OCI-LY3 (cell line): ENCODE data around the gene NPEPL1.

Source experiments
- H2AFZ ChIP-seq: fragments of 200-600, 300-600 bp; shearing (Covaris generic); 2 replicates; pipeline ENCODE4 v1.6.0; 2014; ENCODE audit warnings: antibody characterized with exemption, low read depth, low read length
- H3K27ac ChIP-seq: fragments of 200-600, 300-600 bp; sonication (generic); 2 replicates; pipeline ENCODE4 v1.5.1; 2014; ENCODE audit warnings: mild to moderate bottlenecking, low read length, moderate library complexity, mixed read lengths
- H3K27me3 ChIP-seq: fragments of 200-600, 300-600 bp; sonication (generic); 2 replicates; pipeline ENCODE4 v1.6.1; 2014; ENCODE audit warnings: low read depth, low read length, mixed read lengths
- H3K36me3 ChIP-seq: fragments of 200-600, 300-600 bp; sonication (generic); replicated peaks from 2 replicates; pipeline ENCODE3; 2014; ENCODE audit warnings: low read depth, low read length, mixed read lengths
- H3K4me1 ChIP-seq: fragments of 300-600, 200-600 bp; sonication (generic); 2 replicates; pipeline ENCODE4 v1.6.1; 2014; ENCODE audit warnings: low read length, mixed read lengths
- H3K4me2 ChIP-seq: fragments of 200-600, 300-600 bp; sonication (generic); 2 replicates; pipeline ENCODE4 v1.6.1; 2014; ENCODE audit warnings: low read length, mixed read lengths
- H3K4me3 ChIP-seq: fragments of 300-600, 200-600 bp; sonication (generic); 2 replicates; pipeline ENCODE4 v1.5.1; 2014; ENCODE audit warnings: antibody characterized with exemption, mild to moderate bottlenecking, low read length, moderate library complexity
- H3K79me2 ChIP-seq: fragments of 300-600, 200-600 bp; shearing (Covaris generic); 2 replicates; pipeline ENCODE4 v1.6.1; 2014; ENCODE audit warnings: mild to moderate bottlenecking, low read length, mixed read lengths
- H3K9ac ChIP-seq: fragments of 300-600, 200-600 bp; shearing (Covaris generic); 2 replicates; pipeline ENCODE4 v1.6.0; 2014; ENCODE audit warnings: mild to moderate bottlenecking, low read length, moderate library complexity
- H3K9me3 ChIP-seq: fragments of 200-600, 300-600 bp; shearing (Covaris generic); 2 replicates; pipeline ENCODE4 v1.6.1; 2014; ENCODE audit warnings: low read length, mixed read lengths; ENCODE audit not compliant: insufficient read depth
- H4K20me1 ChIP-seq: fragments of 200-600, 300-600 bp; sonication (generic); 2 replicates; pipeline ENCODE4 v1.6.1; 2016; ENCODE audit warnings: low read length, mixed read lengths; ENCODE audit not compliant: insufficient read depth
- CTCF ChIP-seq: fragments of 200-600, 300-600 bp; sonication (generic); IDR thresholded peaks from 2 replicates; pipeline ENCODE4 v1.5.1; 2014; ENCODE audit warnings: antibody characterized with exemption, low read length, low read depth
- EZH2phosphoT487 ChIP-seq: fragments of 200-600 bp; shearing (Covaris generic); IDR thresholded peaks from 2 replicates; pipeline ENCODE4 v1.6.1; 2018; ENCODE audit warnings: antibody characterized with exemption, mixed run types, low read depth

The NPEPL1 gene

GRCh38 chr20:58702859-58703648 lies 10.5 kb downstream of the NPEPL1 start:
- no peak overlapping the region for H3K4me3 ChIP-seq
- TF ChIP-seq CTCF (peak; percentile 57), EZH2phosphoT487 (no peak)
- H2AFZ ChIP-seq = no peak overlapping the region
- no peaks in the 10 kb centered on the region for H4K20me1 ChIP-seq
- H3K4me1 ChIP-seq = no peaks in the 10 kb centered on the region
- no peak overlapping the region for H3K27ac ChIP-seq
- H3K36me3 ChIP-seq = peaks cover 28% of the 10 kb centered on the region
- no peaks in the 10 kb centered on the region for H3K27me3 ChIP-seq
- H3K79me2 ChIP-seq = no peaks in the 10 kb centered on the region
- H3K4me2 ChIP-seq = no peak overlapping the region
- H3K9ac ChIP-seq = no peak overlapping the region
- H3K9me3 ChIP-seq = no peaks in the 10 kb centered on the region

- no peak overlapping the region for H3K9ac ChIP-seq
- H3K4me3 ChIP-seq = no peak overlapping the region
- no peaks in the 10 kb centered on the region for H4K20me1 ChIP-seq
- H2AFZ ChIP-seq = no peak overlapping the region
- H3K27me3 ChIP-seq = no peaks in the 10 kb centered on the region
- H3K4me2 ChIP-seq = no peak overlapping the region
- H3K79me2 ChIP-seq = no peaks in the 10 kb centered on the region
- no peaks in the 10 kb centered on the region for H3K4me1 ChIP-seq
- no peak overlapping the region for H3K27ac ChIP-seq
- H3K9me3 ChIP-seq = no peaks in the 10 kb centered on the region
- H3K36me3 ChIP-seq = peaks cover 28% of the 10 kb centered on the region
- no peak for TF ChIP-seq EZH2phosphoT487
- TF ChIP-seq CTCF = no peak
These were observed 11.3 kb downstream of the NPEPL1 start for GRCh38 chr20:58703765-58704371.

GRCh38 chr20:58705208-58705926 lies 12.8 kb downstream of the NPEPL1 start:
- no peak overlapping the region for H3K27ac ChIP-seq

More at GRCh38 chr20:58705208-58705926, 12.8 kb downstream of the NPEPL1 start:
- Histone ChIP-seq H4K20me1 (no peaks in the 10 kb centered on the region), H3K4me2 (no peak overlapping the region), H3K4me1 (no peaks in the 10 kb centered on the region), H3K27me3 (no peaks in the 10 kb centered on the region), H3K9ac (no peak overlapping the region), H3K36me3 (peaks cover 26% of the 10 kb centered on the region), H3K4me3 (no peak overlapping the region), H3K9me3 (no peaks in the 10 kb centered on the region), H3K79me2 (no peaks in the 10 kb centered on the region), H2AFZ (no peak overlapping the region)
- TF ChIP-seq EZH2phosphoT487 (no peak), CTCF (no peak)
